ENCODE data around the gene ATF3.

The ATF3 gene

GRCh38 chr1:212618466-212619210 lies 10.1 kb downstream of the ATF3 start:
- no peak for DNase-seq (ENCODE audit: extremely low read depth, low read depth)
- no peak for TF ChIP-seq CTCF (IDR thresholded peaks at IDR 0.05; ENCODE audit: low read depth, low read length, missing control alignments)
- H3K4me3 ChIP-seq (replicated peaks; ENCODE audit: low read depth, low read length), result no peak overlapping the region

- no peak for TF ChIP-seq CTCF (IDR thresholded peaks at IDR 0.05; ENCODE audit: low read depth, low read length, missing control alignments)
- no peak overlapping the region for H3K4me3 ChIP-seq (replicated peaks; ENCODE audit: low read depth, low read length)
- DNase-seq (ENCODE audit: extremely low read depth, low read depth), result no peak
These were observed 11.7 kb downstream of the ATF3 start for GRCh38 chr1:212620293-212620692.

GRCh38 chr1:212621043-212621948 lies 12.7 kb downstream of the ATF3 start:
- no peak overlapping the region for H3K4me3 ChIP-seq (replicated peaks; ENCODE audit: low read depth, low read length)
- DNase-seq (ENCODE audit: extremely low read depth, low read depth), result no peak
- no peak for TF ChIP-seq CTCF (IDR thresholded peaks at IDR 0.05; ENCODE audit: low read depth, low read length, missing control alignments)

GRCh38 chr1:212621949-212622305 lies 13.4 kb downstream of the ATF3 start:
- H3K4me3 ChIP-seq (replicated peaks; ENCODE audit: low read depth, low read length), result no peak overlapping the region
- no peak for TF ChIP-seq CTCF (IDR thresholded peaks at IDR 0.05; ENCODE audit: low read depth, low read length, missing control alignments)
- DNase-seq (ENCODE audit: extremely low read depth, low read depth), result no peak

- DNase-seq (ENCODE audit: extremely low read depth, low read depth), result no peak
- no peak for TF ChIP-seq CTCF (IDR thresholded peaks at IDR 0.05; ENCODE audit: low read depth, low read length, missing control alignments)
- no peak overlapping the region for H3K4me3 ChIP-seq (replicated peaks; ENCODE audit: low read depth, low read length)
These were observed 13.9 kb downstream of the ATF3 start for GRCh38 chr1:212622467-212622866.

- no peak for TF ChIP-seq CTCF (IDR thresholded peaks at IDR 0.05; ENCODE audit: low read depth, low read length, missing control alignments)
- no peak for DNase-seq (ENCODE audit: extremely low read depth, low read depth)
- H3K4me3 ChIP-seq (replicated peaks; ENCODE audit: low read depth, low read length), result no peak overlapping the region
These were observed 14.3 kb downstream of the ATF3 start for GRCh38 chr1:212622906-212623305.

All from HFF-Myc (cell line).